ENCODE measurements around the gene ZNF716. TPM values are rescaled to one million over a fixed set of nuclear protein-coding genes. Genes with fewer than 3 reads are reported as not detected.
"Not testable (repeated sequence)": the region's sequence is repeated elsewhere in the genome, so short reads cannot be mapped to it uniquely, and the experiment has no call there.

Gene ZNF716
- total RNA-seq, 2 experiments from 2014 or later: not detected

GRCh38 chr7:57432583-57432982 lies 17.4 kb upstream of the ZNF716 start:
- ATAC-seq (no peak), DNase-seq (no peak)
- Mint-ChIP-seq H3K4me3 (no peak overlapping the region), H3K27me3 (no peaks in the 10 kb centered on the region), H3K36me3 (ENCODE audit: low read depth) (no peaks in the 10 kb centered on the region), H3K27ac (no peak overlapping the region), H3K9me3 (ENCODE audit: low read depth) (peaks cover 12% of the 10 kb centered on the region), H3K4me1 (no peaks in the 10 kb centered on the region)
- CTCF ChIA-PET: no interaction called here
- POLR2A ChIA-PET: no interaction called here
- intact Hi-C loops (cut with DNase I, micrococcal nuclease): no loop called here

DNA sequence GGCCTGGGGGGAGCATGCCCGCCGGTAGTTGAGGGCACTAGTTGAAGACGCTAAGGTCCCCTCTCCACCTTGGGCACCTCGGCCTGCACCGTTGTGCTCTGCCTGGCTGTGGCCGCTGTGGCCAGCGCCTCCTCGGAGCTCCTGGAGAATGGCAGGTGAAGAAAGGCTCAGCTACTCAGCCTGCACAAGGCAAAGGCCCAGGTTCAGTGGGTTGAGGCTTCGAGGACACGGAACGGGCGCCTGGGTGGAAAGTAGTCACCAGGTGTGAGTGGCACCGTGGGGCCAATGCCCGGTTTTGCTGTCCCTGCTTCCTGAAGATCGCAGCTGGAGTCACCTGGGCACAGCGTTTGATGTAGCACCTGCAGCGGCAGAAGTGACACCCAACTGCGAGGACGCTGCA lies 12.4 kb upstream of the ZNF716 start:
- Mint-ChIP-seq H3K4me3 (no peak overlapping the region), H3K9me3 (ENCODE audit: low read depth) (peaks cover 18% of the 10 kb centered on the region), H3K4me1 (no peaks in the 10 kb centered on the region), H3K27me3 (no peaks in the 10 kb centered on the region), H3K36me3 (ENCODE audit: low read depth) (no peaks in the 10 kb centered on the region), H3K27ac (no peak overlapping the region)
- DNase-seq: no peak
- intact Hi-C loops (cut with DNase I, micrococcal nuclease): no loop called here
- ChIA-PET POLR2A (no interaction called here), CTCF (no interaction called here)
- ATAC-seq: no peak

DNA sequence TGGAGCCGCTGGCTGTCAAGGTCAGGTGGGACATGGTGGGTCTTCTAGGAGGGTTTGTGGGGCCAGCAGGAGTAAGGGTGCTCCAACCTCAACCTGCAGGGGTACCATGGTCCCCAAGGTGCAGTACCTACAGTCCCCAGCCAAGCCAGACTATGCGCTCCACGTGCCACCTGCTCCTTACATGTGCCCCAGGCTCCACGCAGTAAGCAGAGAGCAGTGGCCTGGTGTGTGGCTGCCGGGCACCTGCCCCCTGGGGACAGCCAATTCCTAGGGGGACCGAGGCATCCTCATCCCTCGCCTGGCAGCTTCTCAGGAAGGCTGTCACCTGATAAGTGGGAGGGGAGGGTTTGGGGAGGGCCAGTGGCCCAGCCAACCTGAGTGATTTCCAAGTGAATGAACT lies 11.7 kb upstream of the ZNF716 start:
- no peak for ATAC-seq
- intact Hi-C loops (cut with DNase I, micrococcal nuclease): no loop called here
- CTCF ChIA-PET: no interaction called here

GRCh38 chr7:57443567-57443966 lies 6.4 kb upstream of the ZNF716 start:
- Mint-ChIP-seq H3K36me3 (ENCODE audit: low read depth) (no peaks in the 10 kb centered on the region), H3K27ac (no peak overlapping the region), H3K27me3 (no peaks in the 10 kb centered on the region), H3K4me3 (no peak overlapping the region), H3K4me1 (no peaks in the 10 kb centered on the region), H3K9me3 (ENCODE audit: low read depth) (peaks cover 20% of the 10 kb centered on the region)
- ATAC-seq: no peak
- intact Hi-C loops (cut with DNase I, micrococcal nuclease): loop anchor here in 1 of 2 experiments (10.0 kb wide), 1 partner anchor 451 kb away; no protein-coding TSS in a partner anchor
- no peak for DNase-seq
- ChIA-PET CTCF (no interaction called here), POLR2A (no interaction called here)

More for the DNA sequence above, 11.7 kb upstream of the ZNF716 start:
- Mint-ChIP-seq H3K9me3 (ENCODE audit: low read depth) (peaks cover 20% of the 10 kb centered on the region), H3K27me3 (no peaks in the 10 kb centered on the region), H3K36me3 (ENCODE audit: low read depth) (no peaks in the 10 kb centered on the region), H3K4me3 (no peak overlapping the region), H3K27ac (no peak overlapping the region), H3K4me1 (no peaks in the 10 kb centered on the region)
- no peak for DNase-seq
- POLR2A ChIA-PET: no interaction called here

- CTCF ChIA-PET: not testable (repeated sequence)
Observed at GRCh38 chr7:57469186-57469828, 19.3 kb downstream of the ZNF716 start.

DNA sequence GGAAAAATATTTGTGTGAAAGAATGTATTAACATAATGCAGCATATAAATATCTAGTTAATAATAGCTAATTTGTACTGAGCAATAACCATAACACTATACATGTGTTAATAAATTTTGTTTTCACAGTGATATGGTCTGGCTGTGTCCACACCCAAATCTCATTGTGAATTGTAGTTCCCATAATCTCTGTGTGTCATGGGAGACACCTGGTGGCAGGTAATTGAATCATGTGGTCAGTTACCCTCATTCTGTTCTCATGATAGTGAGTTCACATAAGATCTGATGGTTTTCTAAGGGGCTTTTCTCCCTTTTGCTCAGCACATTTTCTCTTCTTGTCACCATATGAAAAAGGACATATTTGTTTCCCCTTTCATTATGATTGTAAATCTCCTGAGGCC lies 30.3 kb downstream of the ZNF716 start:
- H3K27me3 Mint-ChIP-seq; DNase-seq; H3K36me3 Mint-ChIP-seq (ENCODE audit: low read depth); ATAC-seq; CTCF ChIA-PET; H3K4me3 Mint-ChIP-seq; POLR2A ChIA-PET; intact Hi-C loops (cut with DNase I, micrococcal nuclease); H3K4me1 Mint-ChIP-seq; H3K27ac Mint-ChIP-seq: not testable (repeated sequence)
- peaks cover 18% of the 10 kb centered on the region for H3K9me3 Mint-ChIP-seq (ENCODE audit: low read depth)

More at GRCh38 chr7:57469186-57469828, 19.3 kb downstream of the ZNF716 start:
- H3K27ac Mint-ChIP-seq; H3K4me1 Mint-ChIP-seq; ATAC-seq; DNase-seq; H3K4me3 Mint-ChIP-seq; H3K27me3 Mint-ChIP-seq; intact Hi-C loops (cut with DNase I, micrococcal nuclease); POLR2A ChIA-PET: not testable (repeated sequence)
- peaks cover 38% of the 10 kb centered on the region for H3K9me3 Mint-ChIP-seq (ENCODE audit: low read depth)
- H3K36me3 Mint-ChIP-seq (ENCODE audit: low read depth): peaks cover 15% of the 10 kb centered on the region

GRCh38 chr7:57485022-57485421 lies 35.0 kb downstream of the ZNF716 start:
- ATAC-seq; DNase-seq; H3K4me1 Mint-ChIP-seq; CTCF ChIA-PET; intact Hi-C loops (cut with DNase I, micrococcal nuclease); POLR2A ChIA-PET; H3K36me3 Mint-ChIP-seq (ENCODE audit: low read depth); H3K27ac Mint-ChIP-seq; H3K27me3 Mint-ChIP-seq; H3K4me3 Mint-ChIP-seq: not testable (repeated sequence)
- H3K9me3 Mint-ChIP-seq (ENCODE audit: low read depth): peaks cover 10% of the 10 kb centered on the region

- H3K36me3 Mint-ChIP-seq (ENCODE audit: low read depth): peaks cover 4% of the 10 kb centered on the region
- intact Hi-C loops (cut with DNase I, micrococcal nuclease): no loop called here
- no peak for DNase-seq
- ATAC-seq: no peak
- H3K27me3 Mint-ChIP-seq: no peaks in the 10 kb centered on the region
- POLR2A ChIA-PET: no interaction called here
- H3K27ac Mint-ChIP-seq: no peak overlapping the region
- H3K4me1 Mint-ChIP-seq: no peaks in the 10 kb centered on the region
- H3K9me3 Mint-ChIP-seq (ENCODE audit: low read depth): peaks cover 7% of the 10 kb centered on the region
- CTCF ChIA-PET: no interaction called here
- no peak overlapping the region for H3K4me3 Mint-ChIP-seq
Observed at GRCh38 chr7:57487957-57488356, 38.0 kb downstream of the ZNF716 start.

GRCh38 chr7:57495111-57495510 lies 45.1 kb downstream of the ZNF716 start:
- H3K27me3 Mint-ChIP-seq; H3K9me3 Mint-ChIP-seq (ENCODE audit: low read depth); intact Hi-C loops (cut with DNase I, micrococcal nuclease); POLR2A ChIA-PET; DNase-seq; H3K4me3 Mint-ChIP-seq; H3K36me3 Mint-ChIP-seq (ENCODE audit: low read depth); CTCF ChIA-PET; H3K27ac Mint-ChIP-seq; ATAC-seq; H3K4me1 Mint-ChIP-seq: not testable (repeated sequence)

GRCh38 chr7:57496395-57496794 lies 46.4 kb downstream of the ZNF716 start:
- CTCF ChIA-PET: no interaction called here
- ATAC-seq (no peak), DNase-seq (no peak)
- H3K4me3 Mint-ChIP-seq: no peak overlapping the region
- H3K27me3 Mint-ChIP-seq: no peaks in the 10 kb centered on the region
- POLR2A ChIA-PET: no interaction called here
- intact Hi-C loops (cut with DNase I, micrococcal nuclease): no loop called here
- H3K27ac Mint-ChIP-seq: no peak overlapping the region
- H3K4me1 Mint-ChIP-seq: no peaks in the 10 kb centered on the region
- no peaks in the 10 kb centered on the region for H3K36me3 Mint-ChIP-seq (ENCODE audit: low read depth)
- peaks cover 11% of the 10 kb centered on the region for H3K9me3 Mint-ChIP-seq (ENCODE audit: low read depth)

GRCh38 chr7:57505176-57505575 lies 55.2 kb downstream of the ZNF716 start:
- ChIA-PET POLR2A (no interaction called here), CTCF (no interaction called here)
- ATAC-seq: no peak
- Mint-ChIP-seq H3K27ac (no peak overlapping the region), H3K9me3 (ENCODE audit: low read depth) (peaks cover 30% of the 10 kb centered on the region), H3K4me1 (no peaks in the 10 kb centered on the region), H3K4me3 (no peak overlapping the region), H3K36me3 (ENCODE audit: low read depth) (no peaks in the 10 kb centered on the region), H3K27me3 (no peaks in the 10 kb centered on the region)
- no peak for DNase-seq
- intact Hi-C loops (cut with DNase I, micrococcal nuclease): no loop called here
